Measurements from ENCODE around the gene TIMMDC1.
"Not testable (repeated sequence)": the region's sequence is repeated elsewhere in the genome, so short reads cannot be mapped to it uniquely, and the experiment has no call there.

TIMMDC1 gene

GRCh38 chr3:119514637-119515036 is 16.3 kb downstream of the TIMMDC1 start:
- no peak for DNase-seq

DNA sequence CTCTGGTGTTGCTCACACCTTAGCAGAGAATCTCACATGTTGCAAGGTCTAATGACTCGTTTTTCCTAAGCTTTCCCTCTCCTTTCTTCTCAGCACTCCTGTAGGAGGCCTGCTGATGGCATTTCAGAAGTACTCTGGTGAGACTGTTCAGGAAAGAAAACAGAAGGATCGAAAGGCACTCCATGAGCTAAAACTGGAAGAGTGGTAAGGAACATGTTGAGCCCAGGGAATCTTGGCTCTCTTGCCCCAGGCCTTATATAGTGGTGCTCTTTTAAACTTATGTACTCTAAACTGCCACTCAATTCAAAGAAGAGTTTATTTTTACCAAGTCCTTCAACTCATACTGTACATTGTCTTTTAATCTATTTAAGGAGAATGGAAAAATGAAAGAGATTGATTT is 18.8 kb downstream of the TIMMDC1 start:
- no peak for DNase-seq

DNA sequence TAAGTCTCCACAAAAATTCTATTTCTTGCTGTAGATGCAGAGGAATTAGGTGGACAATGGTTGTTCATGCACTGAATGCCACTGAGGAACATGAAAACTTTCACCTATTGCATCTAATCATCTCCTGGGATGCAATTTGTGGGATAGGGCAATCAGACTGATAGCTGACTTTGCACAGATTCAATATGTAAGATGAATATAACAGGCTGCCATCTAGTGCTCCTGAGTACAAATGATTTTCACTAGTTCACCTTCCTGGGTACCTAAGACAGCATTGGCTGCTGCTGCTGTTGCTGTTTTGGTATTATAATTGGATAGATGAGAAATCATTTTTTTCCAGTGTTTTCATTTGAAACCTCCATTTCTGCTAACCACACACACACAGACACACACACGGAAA is 19.7 kb downstream of the TIMMDC1 start:
- no peak for DNase-seq

DNA sequence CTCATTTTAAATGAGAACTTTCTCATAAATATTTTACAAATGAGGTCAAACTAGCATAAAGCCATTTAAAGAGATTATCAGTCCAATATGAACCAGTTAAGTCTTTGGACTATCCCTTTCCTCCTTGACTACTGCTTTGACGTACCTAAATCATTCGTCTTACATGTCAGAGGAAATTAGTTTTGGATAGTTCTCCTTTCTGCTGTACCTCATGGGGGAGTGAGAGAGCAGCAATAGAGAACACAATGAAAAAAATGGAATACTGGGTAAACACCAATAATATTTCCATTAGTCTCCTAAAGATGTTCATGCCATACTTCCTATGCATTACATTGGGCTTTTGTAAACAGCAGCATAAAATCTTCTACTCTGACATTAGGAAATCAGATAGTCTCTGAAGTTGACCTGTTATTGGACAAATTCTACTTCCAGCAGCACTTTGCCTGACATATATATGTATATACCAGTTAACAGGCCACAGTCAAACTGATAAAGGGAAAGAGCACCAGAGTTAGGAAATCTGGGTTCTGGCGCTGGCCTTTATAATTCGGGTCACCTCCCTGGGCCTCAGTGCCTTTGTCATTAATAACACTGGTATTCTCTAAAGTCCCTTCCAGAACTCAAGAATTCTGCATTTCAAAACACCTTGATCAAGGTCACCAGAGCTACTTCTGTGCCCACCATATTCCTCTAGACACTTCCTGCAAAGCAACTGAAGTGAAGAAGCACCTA is 26.8 kb downstream of the TIMMDC1 start:
- no peak for DNase-seq

GRCh38 chr3:119527714-119528113 is 29.4 kb downstream of the TIMMDC1 start:
- DNase-seq, result no peak

DNA sequence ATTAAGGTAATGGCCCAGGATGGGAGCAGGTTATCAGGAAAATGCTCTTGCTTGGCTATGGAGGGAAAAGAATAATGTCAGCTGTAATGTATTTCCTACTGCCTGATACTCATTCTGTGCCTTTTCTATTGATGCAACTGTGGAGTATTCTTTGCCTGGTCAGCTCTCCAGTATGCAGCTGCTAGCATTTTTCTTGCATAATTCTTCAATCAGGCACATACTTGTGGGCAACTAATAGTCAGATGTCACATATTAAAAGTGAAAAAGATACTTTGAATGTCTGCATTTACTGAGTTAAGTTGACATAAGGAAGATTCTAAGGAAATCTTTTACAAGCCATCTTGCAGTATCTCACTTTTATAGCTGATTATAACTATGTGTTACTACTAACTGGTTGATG is 31.5 kb downstream of the TIMMDC1 start:
- no peak for DNase-seq

DNA sequence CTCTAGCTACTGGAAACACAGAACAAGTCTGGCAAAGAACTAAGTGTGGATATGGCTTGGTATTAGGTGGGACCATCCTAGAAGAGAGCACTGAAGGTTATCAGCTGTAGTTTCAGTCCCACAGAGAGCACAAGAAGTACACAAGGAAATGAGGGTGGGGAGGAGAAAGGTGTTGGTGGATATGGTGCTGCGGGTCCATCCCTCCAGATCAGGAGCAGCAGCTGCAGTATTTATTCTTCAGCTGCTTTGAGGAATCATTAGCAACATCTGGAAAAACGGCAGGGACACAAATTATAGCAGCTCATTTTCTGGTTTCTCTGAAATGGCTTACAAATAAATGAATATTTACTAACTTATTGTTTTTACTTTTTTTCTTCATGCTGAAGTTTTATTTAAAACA is 32.1 kb downstream of the TIMMDC1 start:
- no peak for DNase-seq

GRCh38 chr3:119531151-119531550 is 32.8 kb downstream of the TIMMDC1 start:
- no peak for DNase-seq

DNA sequence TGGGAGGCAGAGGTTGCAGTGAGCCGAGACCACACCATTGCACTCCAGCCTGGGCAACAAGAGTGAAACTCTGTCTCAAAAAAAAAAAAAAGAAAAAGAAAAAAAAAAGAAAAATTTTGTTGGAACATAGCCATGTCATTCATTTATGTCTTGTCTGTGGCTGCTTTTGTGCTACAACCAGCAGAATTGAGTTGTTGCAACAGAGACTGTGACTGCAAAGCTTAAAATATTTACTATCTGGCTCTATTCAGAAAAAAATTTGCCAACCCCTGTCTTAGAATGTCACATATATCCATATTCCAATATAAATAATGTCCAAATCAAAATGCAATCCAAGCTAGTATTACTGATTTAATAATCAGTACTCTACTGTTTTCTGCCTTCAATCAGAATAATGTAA is 35.9 kb downstream of the TIMMDC1 start:
- no peak for DNase-seq

DNA sequence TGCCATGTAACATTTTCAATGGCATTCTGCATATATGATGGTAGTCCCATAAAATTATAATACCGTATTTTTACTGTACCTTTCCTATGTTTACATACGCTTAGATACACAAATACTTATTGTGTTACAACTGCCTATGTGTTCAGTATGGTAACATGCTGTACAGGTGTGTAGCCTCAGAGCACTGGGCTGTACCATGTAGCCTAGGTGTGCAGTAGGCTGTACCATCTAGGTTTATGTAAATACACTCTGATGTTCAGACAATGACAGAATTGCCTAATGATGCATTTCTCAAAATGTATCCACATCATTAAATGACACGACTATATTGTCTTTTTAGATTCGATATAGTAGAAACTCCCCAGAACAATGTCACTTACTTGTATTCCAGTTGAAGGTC is 38.4 kb downstream of the TIMMDC1 start:
- DNase-seq, result no peak

DNA sequence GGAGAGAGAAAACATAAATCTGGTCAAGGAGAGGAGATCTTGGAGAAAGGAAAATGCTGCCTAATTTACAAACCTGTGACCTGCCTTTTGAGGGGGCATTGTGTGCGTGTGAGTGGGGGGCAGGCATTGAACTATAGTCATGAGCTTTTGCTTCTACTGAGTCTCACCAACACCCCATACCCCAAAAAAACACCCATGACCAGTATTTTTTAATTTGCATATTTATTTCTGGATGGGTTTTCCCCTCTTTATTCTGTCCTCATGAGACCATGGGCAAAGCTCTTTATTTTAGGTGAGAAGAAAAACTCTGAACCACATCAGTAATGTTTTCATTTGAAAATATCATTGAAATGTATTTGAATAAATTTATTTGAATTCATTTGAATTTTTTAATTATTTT is 40.4 kb downstream of the TIMMDC1 start:
- no peak for DNase-seq

DNA sequence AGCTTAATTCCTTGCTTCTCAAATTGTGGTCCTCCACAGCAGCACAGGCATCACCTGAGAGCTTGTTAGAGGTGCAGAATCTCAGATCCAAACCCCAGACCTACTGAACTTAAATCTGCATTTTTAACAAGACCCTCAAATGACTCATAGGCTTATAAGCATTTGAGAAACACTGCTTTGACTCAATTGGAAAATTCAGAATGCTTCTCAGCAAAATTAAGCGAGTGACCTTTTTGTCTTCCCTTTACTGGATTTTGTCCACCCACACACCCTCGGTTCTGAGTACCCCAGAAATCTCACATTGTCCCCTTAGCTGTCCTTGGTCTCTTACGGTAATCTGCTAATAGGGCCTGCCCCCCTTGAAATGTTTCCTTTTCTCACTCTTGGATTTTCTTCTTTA is 43.2 kb downstream of the TIMMDC1 start:
- DNase-seq, result no peak

DNA sequence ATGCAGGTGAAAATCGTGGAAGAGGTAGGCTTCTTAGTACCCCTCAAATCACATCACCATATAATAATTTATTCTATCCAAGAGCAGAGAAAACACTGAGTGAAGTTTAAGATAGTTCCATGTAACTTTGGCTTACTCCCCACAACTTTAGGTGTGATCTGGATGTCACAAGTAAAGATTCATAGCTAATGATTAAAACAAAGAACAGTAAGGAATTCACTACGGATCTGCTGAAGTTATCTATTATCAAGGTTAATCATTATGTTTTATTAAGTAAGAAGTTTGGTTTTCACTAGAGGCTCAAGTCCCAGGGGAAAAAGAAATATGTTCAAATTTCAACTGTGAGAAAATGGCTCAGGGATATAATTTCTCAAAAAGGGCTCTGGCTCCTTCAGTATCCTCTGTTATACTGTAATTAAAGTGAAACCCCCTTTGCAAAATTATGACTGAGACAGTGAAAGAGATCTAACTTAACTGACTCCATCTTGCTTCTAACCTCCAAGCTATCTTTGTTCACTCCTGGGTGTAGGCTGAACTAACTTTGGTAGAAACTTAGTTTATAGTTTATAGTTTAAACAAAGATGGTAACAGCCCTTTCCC is 43.9 kb downstream of the TIMMDC1 start:
- no peak for DNase-seq

DNA sequence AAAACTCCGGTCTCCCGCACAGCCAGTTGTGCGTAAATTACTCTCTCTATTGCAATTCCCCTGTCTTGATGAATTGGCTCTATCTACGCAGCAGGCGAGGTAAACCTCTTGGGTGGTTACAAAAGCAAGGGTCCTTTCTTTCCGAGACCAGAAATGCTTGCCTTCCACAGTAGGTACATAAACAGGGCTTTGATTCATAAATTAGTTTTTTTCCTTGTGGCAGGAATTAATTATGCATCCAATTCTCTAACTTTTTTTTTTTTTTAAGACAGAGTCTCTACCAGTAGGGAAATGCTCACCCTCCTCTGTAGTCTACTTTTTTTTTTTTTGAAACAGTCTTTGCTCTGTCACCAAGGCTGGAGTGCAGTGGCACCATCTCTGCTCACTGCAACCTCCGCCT is 44.8 kb downstream of the TIMMDC1 start:
- no peak for DNase-seq

- no peak for DNase-seq
Observed at GRCh38 chr3:119547227-119547626, 48.9 kb downstream of the TIMMDC1 start.

GRCh38 chr3:119548341-119548740 is 50.0 kb downstream of the TIMMDC1 start:
- no peak for DNase-seq

DNA sequence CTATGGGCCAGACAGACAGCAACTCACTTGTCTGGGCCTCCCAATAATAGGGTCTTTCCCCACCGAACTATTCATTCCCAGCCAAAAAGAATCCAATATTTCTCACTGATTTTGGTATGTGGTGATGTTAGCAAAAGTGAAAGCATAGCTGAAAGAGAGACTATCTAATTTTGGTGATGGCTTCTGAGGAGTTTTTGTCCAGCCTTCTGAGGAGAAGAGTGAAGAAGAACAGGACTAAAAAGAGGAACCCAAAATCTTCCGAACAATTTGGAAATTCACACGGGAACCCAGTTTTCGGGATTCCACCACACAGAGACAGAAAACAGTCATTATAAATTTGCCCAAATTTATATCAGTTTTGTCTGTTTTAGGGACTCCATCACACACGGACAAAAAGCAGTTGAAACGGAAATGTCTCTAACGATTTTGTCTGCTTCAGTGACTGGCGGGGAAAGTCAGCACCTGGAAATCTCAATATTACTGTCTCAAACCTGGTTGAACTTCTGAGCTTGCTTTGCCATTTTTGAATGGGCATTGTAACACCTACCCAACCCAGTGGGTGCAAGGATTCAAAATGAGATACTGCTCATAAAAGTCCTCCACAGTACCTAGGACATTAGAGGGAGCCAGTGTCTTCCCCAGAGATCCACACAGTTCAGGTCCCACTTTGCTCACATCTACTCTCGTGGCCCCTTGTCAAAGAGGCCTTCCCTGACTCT is 52.0 kb downstream of the TIMMDC1 start:
- no peak for DNase-seq

DNA sequence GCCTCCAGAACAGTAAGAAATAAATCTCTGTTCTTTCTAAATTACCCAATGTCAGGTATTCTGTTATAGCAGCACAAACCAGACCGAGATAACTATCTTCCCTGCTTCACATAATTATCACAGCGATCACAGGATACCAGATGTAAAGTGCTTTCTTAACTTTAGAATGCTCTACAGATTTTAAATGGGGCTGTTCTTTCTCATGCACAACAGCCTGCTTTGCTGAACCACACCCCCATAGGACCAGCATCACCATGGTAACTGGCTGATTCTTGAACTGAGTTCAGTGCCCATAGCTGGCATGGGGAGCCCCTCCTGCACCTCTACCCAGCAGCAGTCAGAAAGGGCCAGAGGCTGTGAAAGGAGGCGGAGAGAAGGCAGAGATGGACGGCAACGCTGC is 53.3 kb downstream of the TIMMDC1 start:
- no peak for DNase-seq

DNA sequence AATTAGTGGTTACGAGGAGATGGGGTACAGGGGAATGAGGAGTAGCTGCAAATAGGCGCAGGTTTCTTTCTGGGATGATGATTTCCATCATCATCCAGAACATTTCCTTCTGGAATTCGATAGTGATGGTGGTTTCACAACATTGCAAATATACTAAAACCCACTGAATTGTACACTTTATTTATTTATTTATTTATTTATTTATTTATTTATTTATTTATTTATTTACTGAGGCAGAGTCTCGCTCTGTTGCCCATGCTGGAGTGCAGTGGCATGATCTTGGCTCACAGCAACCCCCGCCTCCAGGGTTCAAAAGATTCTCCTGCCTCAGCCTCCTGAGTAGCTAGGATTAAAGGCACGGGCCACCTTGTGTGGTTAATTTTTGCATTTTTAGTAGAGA is 54.6 kb downstream of the TIMMDC1 start:
- DNase-seq, result not testable (repeated sequence)

DNA sequence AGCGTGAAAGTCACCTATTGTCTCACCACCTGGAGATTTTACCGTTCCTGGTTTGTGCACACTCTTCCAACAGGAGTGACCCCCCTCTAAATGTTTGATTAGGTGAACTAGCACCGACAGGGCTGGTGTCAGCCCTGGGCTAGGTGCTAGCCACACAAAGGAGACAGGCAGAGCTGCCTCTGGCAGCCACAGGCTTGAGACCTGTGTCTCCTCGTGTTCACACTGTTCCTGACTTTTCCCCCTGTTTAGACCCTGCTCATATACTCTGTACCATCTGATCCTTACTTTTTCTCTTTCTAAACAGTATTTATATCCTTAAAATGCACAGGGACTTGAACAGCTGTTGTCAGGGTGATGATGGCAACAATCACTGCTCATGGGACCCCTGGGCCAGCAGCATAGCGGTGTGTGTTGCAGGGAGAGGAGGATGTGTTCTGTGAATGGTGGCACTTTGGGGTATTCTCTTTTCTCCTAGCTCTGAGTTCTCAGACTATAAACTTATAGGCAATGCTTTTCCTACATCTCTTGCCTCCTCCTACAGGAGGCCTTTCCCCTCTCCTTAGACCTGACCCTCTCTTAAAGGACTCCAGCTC is 55.6 kb downstream of the TIMMDC1 start:
- DNase-seq, result no peak

DNA sequence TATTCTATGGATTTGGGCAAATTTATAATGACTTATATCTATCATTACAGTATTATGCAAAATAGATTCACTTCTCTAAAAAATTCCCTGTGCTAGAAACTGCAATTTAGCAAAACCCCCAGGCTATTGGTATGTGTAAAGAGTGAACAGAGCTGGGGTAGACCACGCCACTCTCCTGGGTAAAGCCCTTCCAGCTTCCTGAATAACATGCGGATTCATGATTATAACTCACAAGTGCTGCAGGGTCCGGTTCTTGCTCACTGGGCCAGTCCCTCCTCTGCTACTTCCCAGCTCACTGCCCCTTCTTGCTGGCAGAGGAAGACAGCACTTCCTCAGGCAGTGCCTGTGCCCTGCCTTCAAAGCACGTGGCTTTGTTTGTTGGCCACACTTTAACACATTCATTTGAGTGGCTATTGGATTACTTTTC is 57.0 kb downstream of the TIMMDC1 start:
- no peak for DNase-seq

DNA sequence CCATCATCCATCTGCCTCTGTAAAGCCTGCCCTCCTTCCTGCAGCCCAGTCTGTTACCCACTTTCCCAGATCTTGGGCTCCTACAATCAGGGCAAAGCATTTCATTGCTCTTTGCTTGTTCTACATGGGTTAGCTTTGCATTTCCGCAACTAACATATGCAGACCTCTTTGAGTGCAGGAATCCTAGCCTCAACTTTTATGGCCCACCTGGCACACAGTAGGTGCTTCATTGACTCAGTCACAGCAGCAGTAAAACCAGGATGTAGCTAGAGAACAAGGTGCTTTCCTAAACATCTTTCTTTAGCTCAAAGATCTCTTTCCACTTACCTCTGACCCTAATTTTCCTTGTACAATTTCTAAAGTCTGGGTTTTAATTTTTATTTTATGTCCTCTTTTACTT is 57.6 kb downstream of the TIMMDC1 start:
- no peak for DNase-seq

- no peak for DNase-seq
Observed at GRCh38 chr3:119557192-119557876, 59.0 kb downstream of the TIMMDC1 start.
